ENCODE data around the gene ABTB2.

GRCh38 chr11:34308049-34308912 is 49.5 kb downstream of the ABTB2 start:
- no peak for TF ChIP-seq ZNF24 (IDR thresholded peaks at IDR 0.05)
- no peak for TF ChIP-seq CTCF (IDR thresholded peaks at IDR 0.05 in 2 of 3, conservative IDR thresholded peaks at IDR 0.05 in 1 of 3; ENCODE audit: insufficient read depth in 2 of 3, low read depth in 1 of 3, low read length in 3 of 3)
- no peak for TF ChIP-seq CBX5 (IDR thresholded peaks at IDR 0.05; ENCODE audit: borderline replicate concordance, low read depth)
- no peak for TF ChIP-seq FOXA1 (IDR thresholded peaks at IDR 0.05; ENCODE audit: borderline replicate concordance)
- no peak for TF ChIP-seq ZNF274 (IDR thresholded peaks at IDR 0.05; ENCODE audit: borderline replicate concordance, low read depth, low read length)
- TF ChIP-seq POLR2AphosphoS5 (IDR thresholded peaks at IDR 0.05; ENCODE audit: control insufficient read depth, insufficient read depth, low read depth, low read length): no peak
- TF ChIP-seq SRF (CRISPR knock-in tag; IDR thresholded peaks at IDR 0.05): no peak
- no peak for TF ChIP-seq MAZ (CRISPR knock-in tag; conservative IDR thresholded peaks at IDR 0.05 in 1 of 2, IDR thresholded peaks at IDR 0.05 in 1 of 2)
- no peak for TF ChIP-seq NFXL1 (CRISPR knock-in tag; IDR thresholded peaks at IDR 0.05)

Data from K562 (cell line).